GM21723 (cell line): ENCODE data around the gene ATG7.

Source experiments
- ATAC-seq: cut with Tn5 transposase; IDR thresholded peaks from one replicate; pipeline ENCODE4 v1.9.1; 2021; ENCODE audit warnings: mild to moderate bottlenecking, moderate library complexity; ENCODE audit not compliant: unreplicated experiment

The ATG7 gene

DNA sequence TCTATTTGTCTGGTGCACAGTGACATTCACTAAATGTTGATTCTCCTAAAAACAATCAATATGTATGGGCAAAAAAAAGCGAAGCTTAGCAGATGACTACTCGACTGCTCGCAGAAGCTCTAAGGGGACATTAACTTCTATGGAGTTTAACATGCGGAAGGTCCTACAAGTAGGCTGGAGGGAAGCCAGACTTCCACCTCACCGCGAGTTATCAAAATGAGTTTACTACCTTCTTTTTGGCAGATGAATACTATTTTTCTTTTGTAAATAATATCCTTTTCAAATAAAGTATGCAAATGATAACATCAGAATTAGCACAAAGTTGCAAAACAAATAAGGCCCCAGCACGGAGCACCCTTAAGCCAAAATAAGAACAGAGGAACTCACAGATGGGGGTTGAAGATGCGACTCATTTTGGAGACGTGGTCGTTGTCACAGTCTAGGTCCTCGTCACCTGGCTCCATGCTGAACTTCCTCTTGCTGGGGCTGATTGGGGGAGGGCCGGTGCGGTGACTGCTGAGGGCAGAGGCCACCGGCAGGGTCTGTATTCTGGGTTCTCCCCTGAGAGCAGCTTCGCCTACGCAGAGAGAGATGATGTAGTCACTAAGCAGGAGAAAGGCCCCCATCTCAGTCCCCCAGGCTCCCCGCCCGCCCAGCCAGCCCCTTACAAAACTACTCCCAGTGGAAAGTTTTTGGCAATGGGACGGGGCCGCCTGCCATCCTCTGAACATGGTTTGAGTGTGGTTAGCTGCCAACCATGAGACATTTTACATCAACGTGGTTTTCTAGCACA, 329.4 kb downstream of the ATG7 start:
- ATAC-seq: peak; percentile 94

DNA sequence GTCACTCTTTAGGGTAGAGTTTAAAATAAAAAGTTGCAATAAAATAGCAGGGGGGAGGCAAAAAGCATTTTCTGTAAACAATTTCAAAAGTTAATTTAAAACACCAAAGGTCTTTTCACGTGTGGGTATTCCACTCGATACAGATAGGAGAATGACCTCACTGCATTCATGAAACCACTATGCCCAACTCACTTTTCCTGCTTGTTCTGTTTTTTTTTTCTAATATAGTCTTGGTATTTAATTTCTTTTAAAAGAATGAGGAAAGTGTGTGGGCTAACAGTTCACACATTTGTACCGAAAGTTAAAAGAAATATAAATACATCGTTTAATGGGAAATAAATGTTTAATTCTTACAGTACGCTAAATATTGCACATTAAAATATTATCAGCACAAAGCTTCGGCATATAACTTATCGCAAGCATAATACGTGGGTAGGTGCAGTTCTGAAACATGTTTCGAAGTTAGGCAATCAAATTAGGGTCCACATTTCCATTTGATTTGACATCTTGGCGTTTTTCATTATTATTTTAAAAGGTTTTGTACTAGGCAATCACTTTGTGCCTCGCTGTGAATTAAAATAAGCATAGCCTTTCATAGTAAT, 330.1 kb downstream of the ATG7 start:
- ATAC-seq: no peak

DNA sequence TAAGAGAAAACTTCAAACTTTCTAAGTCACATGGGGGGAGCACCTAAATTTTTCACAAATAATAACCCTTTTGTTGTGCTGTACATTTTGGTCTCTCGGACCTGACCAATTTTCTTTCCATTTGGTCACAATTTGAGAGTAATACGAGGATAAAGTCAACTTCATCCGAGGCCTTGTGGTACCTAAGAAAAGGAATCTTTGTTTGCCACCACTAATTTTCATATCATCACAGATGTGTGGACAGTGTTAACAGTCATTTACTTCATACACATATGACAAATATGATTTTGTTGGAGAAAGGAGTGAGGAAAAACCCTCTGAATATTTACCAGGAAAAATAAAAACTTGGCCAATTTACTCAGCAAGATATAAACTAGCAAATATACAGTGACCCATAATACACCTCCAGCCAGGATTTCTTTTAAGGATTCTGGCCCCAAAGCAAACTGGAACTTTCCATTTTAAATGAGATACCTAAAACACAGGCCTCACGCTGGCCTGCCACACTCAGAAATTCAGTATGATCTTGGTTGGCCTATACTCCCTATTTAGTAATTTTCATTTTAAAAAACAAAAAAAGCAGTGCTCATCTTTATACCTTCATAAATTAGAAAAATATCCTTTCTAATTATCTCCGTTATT, 330.8 kb downstream of the ATG7 start:
- no peak for ATAC-seq

DNA sequence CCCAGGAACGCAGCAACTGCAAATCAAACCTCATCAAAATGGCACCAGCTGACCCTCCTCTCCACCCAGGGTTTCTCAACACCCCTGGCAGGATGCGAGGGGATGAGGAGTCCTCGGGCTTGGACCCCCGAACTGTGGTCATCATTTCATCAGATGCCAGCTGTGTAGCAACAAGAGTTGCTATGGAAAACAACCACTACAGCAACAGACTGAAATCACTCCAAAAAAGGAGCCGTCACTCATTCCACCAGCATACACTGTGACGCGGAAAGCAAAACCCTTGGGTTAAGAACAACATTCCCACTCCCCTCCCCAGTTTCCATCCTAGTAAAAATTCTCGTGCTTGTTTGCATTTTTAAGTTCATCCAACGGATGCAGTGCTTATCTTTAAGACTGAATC, 331.4 kb downstream of the ATG7 start:
- ATAC-seq: no peak

DNA sequence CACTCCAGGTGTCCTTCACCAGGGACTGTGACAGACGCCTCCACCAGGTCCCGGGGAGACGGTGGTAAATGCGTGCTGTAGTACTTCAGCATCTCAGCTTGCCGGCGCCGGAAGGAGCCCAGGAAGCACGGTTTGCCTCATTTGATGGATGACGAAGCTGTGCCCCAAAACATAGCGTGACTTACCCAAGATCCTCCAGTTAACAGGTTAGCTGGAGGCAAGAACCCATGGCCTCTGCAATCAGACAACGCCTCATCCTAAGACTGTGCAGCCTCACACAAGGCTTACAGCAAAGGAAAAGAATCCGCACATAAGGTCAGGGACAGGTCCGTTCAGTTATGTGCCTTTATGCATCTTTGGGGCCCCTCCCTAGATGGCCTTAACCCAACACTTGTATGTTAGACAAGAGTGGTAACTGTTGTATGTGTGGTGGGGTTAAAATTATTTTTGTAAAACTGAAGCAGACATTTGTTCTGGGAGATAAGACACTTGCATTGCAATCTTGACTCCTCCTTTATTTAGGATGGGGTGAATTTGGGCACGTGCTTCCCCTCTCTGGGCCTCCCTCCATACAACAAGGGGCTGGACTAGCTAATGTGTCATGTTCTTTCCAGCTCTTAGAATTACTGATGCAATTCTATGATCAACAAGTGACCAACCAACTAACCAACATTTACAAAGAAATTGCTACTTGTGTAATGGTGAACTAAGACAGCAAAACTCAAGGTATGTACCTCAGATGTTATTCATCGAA, 332.1 kb downstream of the ATG7 start:
- no peak for ATAC-seq

DNA sequence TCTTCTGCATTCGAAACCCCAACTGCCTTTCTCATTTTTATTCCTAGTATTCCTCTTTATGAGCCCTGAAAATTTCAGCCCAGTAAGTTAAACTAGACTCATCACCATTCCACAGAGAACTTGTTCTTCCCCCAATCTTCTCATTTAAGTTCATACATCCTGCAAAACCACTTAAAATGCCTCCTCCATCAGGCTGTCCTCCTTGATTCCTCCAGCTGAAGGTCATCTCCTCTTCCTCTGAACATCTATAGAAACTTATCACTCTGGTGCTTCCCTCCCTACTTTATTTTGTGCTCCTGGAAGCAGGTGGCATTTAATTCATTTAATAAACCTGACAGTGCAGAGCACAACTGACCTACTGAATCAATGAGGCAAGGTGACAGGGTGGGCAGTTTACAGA, 333.2 kb downstream of the ATG7 start:
- ATAC-seq: no peak

DNA sequence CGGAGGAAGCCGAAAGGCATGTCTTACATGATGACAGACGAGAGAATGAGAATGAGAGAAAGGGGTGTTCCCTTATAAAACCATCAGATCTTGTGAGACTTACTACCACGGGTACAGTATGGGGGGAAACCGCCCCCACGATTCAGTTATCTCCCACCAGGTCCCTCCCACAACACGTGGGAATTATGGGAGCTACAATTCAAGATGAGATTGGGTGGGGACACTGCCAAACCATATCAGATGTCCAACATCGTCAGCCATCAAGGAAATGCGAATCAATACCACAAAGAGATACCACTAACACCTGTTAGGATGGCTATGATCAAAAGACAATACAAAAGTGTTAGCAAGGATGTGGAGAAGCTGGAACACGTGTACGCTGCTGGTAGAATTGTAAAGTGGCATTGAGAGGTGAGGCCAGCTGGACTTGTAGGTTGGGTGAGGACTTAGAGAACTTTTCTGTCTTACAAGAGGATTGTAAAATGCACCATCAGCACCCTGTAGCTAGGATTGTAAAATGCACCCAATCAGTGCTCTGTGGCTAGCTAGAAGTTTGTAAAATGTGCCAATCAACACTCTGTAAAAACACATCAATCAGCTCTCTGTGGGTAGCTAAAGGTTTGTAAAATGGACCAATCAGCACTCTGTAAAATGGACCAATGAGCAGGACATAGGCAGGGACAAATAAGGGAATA, 334.0 kb downstream of the ATG7 start:
- no peak for ATAC-seq

DNA sequence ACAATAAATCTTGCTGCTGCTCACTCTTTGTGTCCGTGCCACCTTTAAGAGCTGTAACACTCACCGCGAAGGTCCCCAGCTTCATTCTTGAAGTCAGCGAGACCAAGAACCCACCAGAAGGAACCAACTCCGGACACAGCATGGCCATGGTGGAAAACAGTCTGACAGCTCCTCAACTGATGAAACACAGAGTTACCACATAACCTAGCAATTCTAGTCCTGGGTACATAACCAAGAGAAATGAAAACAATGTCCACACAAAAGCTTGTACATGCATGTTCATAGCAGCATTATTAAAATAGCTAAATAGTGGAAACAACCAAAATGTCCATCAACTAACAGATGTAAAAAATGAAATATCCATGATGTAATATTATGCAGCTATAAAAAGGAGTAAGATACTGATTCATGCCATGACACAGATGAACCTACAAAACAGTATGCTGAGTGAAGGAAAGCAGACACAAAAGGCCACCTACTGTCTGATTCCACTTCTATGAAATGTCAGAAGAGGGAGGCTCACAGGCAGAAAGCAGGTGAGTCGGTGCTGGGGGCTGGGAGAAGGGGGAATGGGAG, 334.8 kb downstream of the ATG7 start:
- no peak for ATAC-seq
